GM12892 (cell line): Measurements from ENCODE around the gene DDX51.
"Not testable (repeated sequence)": the region's sequence is repeated elsewhere in the genome, so short reads cannot be mapped to it uniquely, and the experiment has no call there.

Source experiments
- DNase-seq: peaks from one replicate; pipeline ENCODE4 v3.0.0; 2011; ENCODE audit not compliant: insufficient read length
- FAIRE-seq: peaks from 2 replicates; lab custom pipeline; 2011; peaks lifted over from hg19 to GRCh38; lab: Jason Lieb, UNC
- POLR2A ChIP-seq: IDR thresholded peaks from 2 replicates; pipeline ENCODE4 v1.6.1; 2011; ENCODE audit warnings: low read depth, low read length, control low read depth
- POLR2AphosphoS5 ChIP-seq: IDR thresholded peaks from 2 replicates; pipeline ENCODE4 v1.6.1; 2011; ENCODE audit warnings: low read depth, low read length, control low read depth
- TAF1 ChIP-seq: IDR thresholded peaks from 2 replicates; pipeline ENCODE4 v1.6.1; 2011; ENCODE audit warnings: low read depth, mild to moderate bottlenecking, control low read depth, low read length, borderline replicate concordance

The DDX51 gene

DNA sequence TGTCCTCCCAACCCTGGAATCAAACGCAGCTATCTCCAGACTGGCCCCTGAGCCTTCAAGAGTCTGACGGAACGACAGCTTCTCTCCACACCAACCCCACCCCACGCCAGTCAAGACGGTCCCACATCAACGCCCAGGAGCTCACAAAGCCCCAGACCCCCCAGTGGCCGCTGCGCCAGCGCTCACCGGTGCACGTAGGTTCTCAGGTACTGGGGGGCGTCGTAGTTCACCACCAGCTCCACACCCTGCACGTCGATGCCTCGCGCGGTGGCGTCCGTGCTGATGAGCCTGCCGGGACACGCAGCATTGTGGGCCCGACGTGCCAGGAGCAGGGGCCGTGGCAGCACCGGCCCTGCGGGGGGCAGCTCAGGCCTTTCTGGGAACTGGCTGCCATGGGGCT is 4.2 kb downstream of the DDX51 start:
- no peak for FAIRE-seq
- TF ChIP-seq POLR2AphosphoS5 (no peak), TAF1 (no peak), POLR2A (no peak)

GRCh38 chr12:132138941-132139871 is 4.9 kb downstream of the DDX51 start:
- FAIRE-seq, result no peak
- DNase-seq, result no peak
- TF ChIP-seq POLR2AphosphoS5 (no peak), TAF1 (no peak), POLR2A (no peak)

More for the DNA sequence above, 4.2 kb downstream of the DDX51 start:
- no peak for DNase-seq

DNA sequence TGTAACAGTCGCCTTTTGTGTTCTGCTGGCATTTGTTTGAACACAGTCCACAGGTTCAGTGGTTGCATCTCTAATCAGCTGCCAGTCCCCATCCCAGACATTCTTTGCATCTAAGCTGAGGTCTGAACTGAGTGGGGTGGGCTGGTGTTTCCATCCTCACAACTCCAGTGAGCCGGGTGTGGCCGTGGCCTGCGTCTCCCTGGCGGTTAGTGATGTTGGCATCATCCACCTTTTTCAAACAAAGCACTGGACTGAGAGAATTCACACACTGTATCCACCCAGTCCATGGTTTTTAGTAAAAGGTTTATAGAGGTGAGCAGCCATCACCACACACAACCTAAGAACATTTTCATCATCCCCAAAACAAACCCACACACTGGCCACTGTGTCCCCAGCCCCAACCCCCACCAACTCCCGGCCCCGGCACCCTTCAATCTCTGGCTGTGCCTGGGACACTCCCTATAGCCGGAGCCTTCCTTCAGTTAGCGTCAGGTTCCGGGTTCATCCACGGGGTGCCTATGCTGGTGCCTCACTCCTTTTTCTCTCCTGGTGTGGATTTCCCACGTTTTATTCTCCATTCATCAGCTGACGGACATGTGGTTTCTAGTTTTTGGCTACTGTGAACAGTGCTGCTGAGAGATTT is 6.5 kb downstream of the DDX51 start:
- no peak for DNase-seq
- TF ChIP-seq TAF1 (no peak), POLR2AphosphoS5 (no peak), POLR2A (no peak; the same call in 1 of the 2 replicates)
- FAIRE-seq, result no peak

DNA sequence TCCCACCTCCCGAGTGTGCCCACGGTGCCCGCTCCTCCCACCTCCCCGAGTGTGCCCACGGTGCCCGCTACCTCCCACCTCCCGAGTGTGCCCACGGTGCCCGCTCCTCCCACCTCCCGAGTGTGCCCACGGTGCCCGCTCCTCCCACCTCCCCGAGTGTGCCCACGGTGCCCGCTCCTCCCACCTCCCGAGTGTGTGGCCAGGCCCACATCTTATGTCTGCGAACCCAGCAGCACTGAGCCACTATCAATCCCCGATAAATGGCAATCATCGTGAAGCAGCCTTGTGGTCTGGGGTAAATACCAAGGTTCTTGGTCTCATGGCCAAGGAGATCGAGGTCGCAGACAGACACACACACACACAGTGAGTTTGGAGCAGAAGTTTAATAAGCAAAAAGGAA is 7.9 kb downstream of the DDX51 start:
- not testable (repeated sequence) for DNase-seq, FAIRE-seq

DNA sequence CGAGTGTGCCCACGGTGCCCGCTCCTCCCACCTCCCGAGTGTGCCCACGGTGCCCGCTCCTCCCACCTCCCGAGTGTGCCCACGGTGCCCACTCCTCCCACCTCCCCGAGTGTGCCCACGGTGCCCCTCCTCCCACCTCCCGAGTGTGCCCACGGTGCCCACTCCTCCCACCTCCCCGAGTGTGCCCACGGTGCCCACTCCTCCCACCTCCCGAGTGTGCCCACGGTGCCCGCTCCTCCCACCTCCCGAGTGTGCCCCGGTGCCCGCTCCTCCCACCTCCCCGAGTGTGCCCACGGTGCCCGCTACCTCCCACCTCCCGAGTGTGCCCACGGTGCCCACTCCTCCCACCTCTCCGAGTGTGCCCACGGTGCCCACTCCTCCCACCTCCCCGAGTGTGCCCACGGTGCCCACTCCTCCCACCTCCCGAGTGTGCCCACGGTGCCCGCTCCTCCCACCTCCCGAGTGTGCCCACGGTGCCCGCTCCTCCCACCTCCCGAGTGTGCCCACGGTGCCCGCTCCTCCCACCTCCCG is 9.4 kb downstream of the DDX51 start:
- DNase-seq, FAIRE-seq: not testable (repeated sequence)

- no peak for FAIRE-seq
- no peak for DNase-seq
- TF ChIP-seq POLR2A (no peak), POLR2AphosphoS5 (no peak), TAF1 (no peak)
Observed at GRCh38 chr12:132133952-132134652, 10.0 kb downstream of the DDX51 start.

DNA sequence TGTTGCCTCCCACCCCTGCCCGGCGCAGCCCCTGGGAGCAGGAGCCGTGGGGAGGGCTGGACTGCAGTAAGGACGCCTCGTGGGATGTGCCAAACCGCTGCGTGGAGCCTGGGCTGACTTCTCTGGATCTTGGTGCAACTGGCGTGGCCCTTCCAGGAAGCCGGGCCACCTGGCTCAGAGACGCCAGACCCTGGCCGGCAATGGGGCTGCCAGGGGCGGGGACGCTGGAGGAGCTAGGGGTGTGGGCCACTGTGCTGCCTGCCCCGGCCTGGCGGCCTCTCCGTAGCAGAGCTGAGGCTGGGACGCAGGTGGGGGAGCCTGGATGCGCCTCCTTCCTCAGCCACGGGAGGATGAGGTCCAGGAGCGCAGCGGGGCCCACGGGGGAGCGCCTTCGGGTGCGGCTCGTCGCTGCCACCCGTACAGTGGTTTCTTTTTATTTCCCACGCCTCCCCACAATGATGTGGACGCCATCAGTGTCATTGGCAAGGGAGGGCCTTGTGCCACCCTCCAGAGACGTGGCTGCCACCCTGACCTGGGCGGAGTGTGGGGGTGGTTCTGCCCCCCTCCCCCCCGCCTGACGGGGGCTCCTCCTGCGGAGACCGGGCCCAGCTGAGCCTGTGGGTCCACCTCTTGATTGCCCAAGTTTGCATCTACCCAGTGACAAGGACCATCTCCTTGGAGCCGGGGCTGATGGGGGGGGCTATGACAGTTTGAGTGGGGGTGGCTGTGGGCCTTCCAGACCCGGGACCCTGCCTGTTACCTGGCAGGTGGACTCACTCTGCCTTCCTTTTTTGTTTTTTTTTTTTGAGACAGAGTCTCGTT is 11.3 kb downstream of the DDX51 start:
- FAIRE-seq (no peak), DNase-seq (no peak)
- TF ChIP-seq POLR2A, result no peak
- no peak for TF ChIP-seq POLR2AphosphoS5
- TF ChIP-seq TAF1, result no peak

GRCh38 chr12:132131952-132132351 is 12.2 kb downstream of the DDX51 start:
- no peak for FAIRE-seq
- TF ChIP-seq TAF1 (no peak), POLR2A (no peak)
- no peak for DNase-seq

DNA sequence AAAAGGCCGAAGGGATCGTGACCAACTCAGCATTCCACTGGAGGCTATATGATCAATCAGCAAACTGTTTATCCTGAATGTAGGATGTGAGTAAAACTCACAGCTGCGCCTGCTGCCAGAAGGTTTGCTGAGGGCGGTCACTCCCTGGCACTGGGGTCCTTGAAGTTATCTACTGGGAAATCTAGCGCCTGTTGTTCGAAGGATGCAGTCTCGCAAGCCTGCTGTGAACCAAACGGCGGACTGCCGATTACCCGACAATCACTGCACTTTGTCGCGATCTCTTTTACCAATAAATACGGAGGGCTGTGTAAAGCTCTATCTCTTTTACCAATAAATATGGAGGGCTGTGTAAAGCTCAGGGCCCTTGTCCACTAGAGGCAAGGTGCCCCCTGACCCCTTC is 12.9 kb downstream of the DDX51 start:
- TF ChIP-seq TAF1 (no peak), POLR2AphosphoS5 (no peak), POLR2A (no peak)
- no peak for FAIRE-seq

GRCh38 chr12:132130690-132131089 is 13.4 kb downstream of the DDX51 start:
- no peak for DNase-seq
- no peak for FAIRE-seq

More for the DNA sequence above, 12.9 kb downstream of the DDX51 start:
- DNase-seq, result no peak

DNA sequence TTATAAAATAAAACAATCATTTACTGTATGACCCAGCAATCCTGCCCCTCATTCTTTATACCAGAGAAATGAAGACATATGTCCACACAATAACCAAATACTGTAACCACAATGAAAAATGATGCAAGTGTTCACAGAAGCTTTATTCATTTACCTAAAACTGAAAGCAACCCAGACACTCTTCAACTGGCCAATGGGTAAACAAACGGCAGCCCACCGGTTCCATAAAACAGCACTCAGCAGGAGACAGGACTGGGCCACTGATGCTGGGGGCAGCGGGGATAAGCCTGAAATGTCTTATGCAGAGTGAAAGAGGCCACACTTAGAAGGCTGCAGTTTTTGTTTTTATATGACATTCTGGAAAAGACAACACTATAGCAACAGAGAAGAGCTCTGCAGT is 15.1 kb downstream of the DDX51 start:
- FAIRE-seq (no peak), DNase-seq (no peak)
- TF ChIP-seq POLR2AphosphoS5 (no peak), POLR2A (no peak), TAF1 (no peak)

More at GRCh38 chr12:132130690-132131089, 13.4 kb downstream of the DDX51 start:
- TF ChIP-seq POLR2A (no peak), TAF1 (no peak), POLR2AphosphoS5 (no peak)
